T-helper 9 cell (primary cell): ENCODE measurements around the gene SNX20.

Experiments used
- DNase-seq: peaks from one replicate; pipeline ENCODE4 v3.0.0-alpha.2; 2020
- total RNA-seq, 2 donors: gene quantifications; one replicate each; lab custom pipeline; 2026; lab: John Stamatoyannopoulos, UW

SNX20 gene, protein sequence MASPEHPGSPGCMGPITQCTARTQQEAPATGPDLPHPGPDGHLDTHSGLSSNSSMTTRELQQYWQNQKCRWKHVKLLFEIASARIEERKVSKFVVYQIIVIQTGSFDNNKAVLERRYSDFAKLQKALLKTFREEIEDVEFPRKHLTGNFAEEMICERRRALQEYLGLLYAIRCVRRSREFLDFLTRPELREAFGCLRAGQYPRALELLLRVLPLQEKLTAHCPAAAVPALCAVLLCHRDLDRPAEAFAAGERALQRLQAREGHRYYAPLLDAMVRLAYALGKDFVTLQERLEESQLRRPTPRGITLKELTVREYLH
- total RNA-seq = 43.9 to 143 reads per million in 2 donors

DNA sequence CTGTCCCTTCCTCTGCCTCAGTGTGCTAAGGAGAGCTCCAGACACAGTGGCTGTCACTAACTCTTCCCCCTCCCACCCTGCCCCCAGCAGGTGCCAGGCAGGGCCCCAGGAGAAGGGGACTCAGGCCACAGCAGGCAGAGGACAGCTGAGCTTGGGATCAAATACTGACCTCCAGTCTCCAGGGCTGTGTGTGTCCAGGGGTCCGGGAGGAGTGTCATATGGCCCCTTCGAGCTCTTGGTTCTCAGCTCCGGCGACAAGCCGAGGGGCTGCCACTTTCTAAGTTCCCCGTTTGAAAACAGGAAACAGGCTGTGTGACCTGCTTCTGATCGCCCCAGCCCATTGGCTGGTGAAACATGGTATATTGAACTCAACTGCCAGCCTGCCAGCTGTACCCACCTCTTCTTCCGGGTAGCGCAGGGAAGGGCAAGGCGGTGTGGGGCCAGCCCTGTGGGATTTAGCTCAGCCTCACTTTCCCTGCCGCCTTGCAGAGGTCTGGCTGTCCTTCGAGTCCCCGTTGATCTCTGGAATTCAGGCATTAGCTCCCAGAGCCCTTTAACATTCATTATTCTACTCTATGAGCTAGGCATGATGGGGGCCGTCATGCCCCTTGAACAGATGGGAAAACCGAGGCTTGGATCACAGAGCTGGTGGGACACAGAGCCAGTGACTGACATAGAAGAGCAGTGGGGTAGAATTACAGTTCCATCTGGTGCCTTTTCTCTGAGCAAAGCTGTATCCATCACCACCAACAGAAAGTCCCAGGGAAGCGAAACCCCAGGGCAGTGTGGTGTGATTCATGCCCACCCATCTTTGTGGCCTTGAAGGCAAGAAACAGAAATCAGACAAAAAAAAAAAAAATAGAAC is at the start of gene SNX20:
Gene SNX20, minus strand, starts transcription at position 292 of the 865 bp plus-strand sequence. CDS start 3,786 bp downstream, outside the sequence.
- peak; percentile 49 for DNase-seq

GRCh38 chr16:50724306-50724705 is 43.2 kb upstream of the SNX20 start:
- no peak for DNase-seq

GRCh38 chr16:50722960-50723359 is 41.8 kb upstream of the SNX20 start:
- no peak for DNase-seq

GRCh38 chr16:50722405-50722737 is 41.3 kb upstream of the SNX20 start:
- no peak for DNase-seq

DNA sequence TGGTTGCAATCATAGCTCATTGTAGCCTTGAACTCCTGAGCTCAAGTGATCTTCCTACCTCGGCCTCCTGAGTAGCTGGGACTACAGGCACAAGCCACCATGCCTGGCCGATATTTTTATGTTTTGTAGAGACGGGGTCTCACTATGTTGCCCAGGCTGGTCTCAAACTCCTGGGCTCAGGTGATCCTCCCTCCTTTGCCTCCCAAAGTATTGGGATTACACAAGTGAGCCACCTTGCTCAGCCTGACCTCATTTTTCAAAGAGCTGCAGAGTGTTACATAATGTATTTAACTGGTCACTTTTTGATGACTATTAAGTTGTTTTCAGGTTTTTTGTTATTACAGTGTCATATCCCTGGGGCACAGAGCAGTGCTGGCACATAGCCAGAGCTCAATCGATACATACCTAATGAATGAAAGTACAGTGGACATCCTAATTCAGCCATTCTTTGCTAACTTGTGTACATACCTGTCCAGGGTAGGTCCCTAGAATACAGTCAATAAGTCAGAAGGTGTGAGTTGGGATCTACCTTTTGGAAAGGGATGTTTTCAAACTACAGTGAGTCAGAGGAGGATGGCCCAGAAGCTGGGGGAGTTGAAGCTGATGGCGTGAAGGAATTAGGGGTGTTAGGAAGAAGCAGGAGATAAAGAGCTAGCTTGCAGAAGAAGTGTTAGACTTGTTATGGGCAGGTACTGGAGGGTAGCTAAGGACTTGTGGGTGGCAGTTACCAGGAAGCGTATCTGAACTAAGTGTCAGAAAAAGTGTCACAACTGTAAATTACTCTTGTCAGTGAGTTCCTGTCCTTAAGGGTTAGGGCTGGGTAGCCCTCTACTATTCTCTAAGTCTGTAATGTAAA is 40.7 kb upstream of the SNX20 start:
- no peak for DNase-seq

DNA sequence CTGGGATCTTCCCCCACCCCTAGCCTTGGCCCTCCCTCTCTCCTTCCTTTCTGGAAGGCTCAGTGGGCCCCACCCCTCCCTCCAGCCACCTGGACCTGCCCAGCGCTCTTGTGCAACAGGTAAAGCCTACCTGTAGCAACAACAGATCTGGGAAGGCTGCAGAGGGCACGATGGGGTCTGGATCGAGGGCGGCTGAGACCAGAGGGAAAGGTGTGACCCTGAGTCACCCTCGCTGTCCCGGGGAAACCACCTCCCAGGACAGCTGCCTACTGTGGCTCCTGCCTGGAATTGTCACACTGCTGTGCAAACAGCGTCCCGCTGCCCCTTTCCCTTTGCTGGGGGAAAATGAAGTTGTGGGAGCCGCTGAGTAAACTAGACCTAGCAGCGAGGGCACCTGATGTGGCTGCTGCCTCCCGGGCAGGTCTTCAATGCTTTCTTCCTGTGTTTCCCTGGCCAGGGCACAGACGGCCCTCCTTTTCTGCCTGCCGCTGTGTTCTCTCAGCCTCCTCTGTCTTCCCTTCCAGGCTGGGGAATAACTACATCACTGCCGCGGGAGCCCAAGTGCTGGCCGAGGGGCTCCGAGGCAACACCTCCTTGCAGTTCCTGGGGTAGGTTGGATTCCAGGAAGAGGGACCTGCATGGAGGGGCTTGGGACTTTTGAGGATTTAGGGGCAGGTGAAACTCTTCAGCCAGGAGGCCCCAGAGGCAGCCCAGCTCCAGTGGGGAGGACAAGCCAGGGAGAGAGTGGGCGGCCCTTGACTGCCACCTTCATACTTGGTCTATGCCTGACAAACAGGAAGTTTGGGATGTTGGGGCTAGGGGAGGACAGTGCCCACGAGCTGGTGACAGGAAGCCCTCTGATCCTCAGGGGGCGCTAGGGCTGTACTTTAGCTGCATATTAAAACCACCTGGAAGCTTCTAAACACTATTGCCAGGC is 38.6 kb upstream of the SNX20 start:
- DNase-seq = no peak

- DNase-seq = no peak
Observed at GRCh38 chr16:50718761-50719400, 37.8 kb upstream of the SNX20 start.

- no peak for DNase-seq
Observed at GRCh38 chr16:50718061-50718760, 37.1 kb upstream of the SNX20 start.

DNA sequence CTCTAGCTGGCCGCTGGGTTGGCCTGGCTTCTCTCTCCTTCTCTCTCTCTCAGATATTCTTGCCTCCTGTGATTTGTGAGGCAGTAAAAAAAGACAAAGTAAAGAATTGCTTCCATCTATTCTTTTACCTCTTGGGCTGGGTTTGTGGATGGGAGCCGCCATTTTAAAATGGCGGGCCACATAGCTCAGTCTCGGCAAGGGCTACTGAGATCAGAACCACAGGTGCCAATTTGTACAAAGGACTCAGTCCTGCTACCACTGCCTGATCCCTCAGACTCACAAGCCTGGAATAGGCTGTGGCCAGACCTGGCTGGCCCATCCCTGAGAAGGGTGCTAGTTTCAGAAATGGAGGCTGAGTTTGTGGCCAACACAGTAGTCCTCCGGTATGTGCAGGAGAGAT is 36.4 kb upstream of the SNX20 start:
- DNase-seq = no peak

DNA sequence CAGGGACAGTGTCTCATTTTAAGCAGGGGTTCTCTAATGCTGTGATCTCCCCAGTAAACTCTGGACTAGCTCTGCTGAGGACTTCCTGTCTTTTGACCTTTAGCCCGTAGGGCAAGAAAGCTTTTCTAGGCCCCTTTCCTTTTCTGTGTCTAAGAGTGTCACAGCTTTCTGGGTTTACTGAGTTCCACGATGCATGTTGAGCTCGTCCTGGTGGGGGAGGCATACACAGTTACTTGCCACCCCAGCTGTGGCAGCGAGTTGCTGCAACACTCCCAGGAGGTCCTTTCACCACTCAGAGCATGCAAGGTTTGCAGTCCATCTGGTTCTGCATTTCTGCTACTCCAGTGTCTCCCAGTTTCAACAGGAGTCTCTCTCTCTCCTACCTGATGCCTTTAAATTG is 36.0 kb upstream of the SNX20 start:
- DNase-seq = no peak

DNA sequence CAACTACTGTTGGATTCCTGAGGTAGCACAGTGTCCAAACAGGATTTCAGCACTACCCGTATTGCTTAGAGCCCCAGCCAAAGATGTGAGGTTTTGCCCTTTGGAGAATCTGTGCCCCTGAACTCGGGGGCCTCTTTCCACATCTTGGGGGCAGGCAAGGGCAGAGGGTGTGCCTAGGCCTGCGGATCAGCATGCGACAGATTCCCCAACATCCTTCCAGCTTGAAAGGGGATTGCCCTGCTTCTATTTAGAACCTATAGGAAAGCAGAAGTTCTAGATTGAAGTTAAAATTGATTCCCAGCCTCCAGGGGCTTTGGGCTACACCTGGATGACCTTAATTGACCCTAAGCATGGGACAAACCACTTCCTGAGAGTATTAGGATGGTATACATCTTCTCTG is 31.8 kb upstream of the SNX20 start:
- DNase-seq = no peak

DNA sequence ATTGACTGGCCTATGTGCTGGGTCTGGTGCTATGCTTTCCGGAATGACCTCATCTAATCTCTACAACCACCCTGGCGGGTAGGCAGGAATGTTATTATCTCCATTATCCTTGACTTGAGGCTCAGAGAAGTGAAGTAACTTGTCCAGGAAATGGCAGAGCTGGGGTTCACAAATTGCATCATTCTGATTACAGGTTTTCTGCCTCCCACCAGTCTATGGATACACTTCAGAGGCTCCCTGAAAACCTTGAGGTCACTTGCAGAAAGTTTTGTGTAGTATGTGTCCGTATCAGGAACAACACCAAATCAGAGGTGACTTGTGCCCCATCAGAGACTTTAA is 31.4 kb upstream of the SNX20 start:
- DNase-seq = no peak

- no peak for DNase-seq
Observed at GRCh38 chr16:50711862-50712559, 30.9 kb upstream of the SNX20 start.

DNA sequence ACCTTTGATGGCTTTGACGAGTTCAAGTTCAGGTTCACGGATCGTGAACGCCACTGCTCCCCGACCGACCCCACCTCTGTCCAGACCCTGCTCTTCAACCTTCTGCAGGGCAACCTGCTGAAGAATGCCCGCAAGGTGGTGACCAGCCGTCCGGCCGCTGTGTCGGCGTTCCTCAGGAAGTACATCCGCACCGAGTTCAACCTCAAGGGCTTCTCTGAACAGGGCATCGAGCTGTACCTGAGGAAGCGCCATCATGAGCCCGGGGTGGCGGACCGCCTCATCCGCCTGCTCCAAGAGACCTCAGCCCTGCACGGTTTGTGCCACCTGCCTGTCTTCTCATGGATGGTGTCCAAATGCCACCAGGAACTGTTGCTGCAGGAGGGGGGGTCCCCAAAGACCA is 29.9 kb upstream of the SNX20 start:
- no peak for DNase-seq

- DNase-seq = no peak
Observed at GRCh38 chr16:50709980-50710379, 28.9 kb upstream of the SNX20 start.

DNA sequence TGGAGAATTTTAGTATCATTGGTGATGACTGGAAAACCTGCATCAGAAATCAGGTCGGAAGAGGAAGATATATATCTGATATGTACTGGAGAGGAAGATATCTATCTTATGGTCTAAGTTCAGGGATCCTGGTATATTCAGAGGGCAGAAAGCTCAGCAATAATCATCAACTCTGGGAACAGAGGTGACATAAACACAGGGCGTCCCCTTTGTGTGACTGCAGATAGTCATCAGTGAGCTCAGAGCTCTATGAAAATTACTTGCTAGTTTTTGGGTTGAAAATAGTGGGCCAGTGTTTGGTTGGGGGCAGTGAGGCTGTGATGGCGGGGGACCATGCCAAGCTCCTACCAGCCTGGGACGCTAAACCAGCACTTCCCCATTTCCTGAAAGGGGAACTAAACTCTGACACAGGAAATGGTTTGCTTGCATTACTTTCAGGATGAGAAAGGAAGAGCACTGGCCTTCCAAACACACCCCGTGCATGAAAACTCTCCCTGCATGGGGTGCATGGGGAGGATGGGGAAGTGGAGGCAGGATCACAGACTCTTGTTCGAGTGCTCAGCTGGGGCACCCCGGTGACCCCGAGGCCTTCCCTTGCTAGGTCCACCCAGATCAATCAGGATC is 28.1 kb upstream of the SNX20 start:
- DNase-seq = no peak

GRCh38 chr16:50708373-50709060 is 27.4 kb upstream of the SNX20 start:
- no peak for DNase-seq

DNA sequence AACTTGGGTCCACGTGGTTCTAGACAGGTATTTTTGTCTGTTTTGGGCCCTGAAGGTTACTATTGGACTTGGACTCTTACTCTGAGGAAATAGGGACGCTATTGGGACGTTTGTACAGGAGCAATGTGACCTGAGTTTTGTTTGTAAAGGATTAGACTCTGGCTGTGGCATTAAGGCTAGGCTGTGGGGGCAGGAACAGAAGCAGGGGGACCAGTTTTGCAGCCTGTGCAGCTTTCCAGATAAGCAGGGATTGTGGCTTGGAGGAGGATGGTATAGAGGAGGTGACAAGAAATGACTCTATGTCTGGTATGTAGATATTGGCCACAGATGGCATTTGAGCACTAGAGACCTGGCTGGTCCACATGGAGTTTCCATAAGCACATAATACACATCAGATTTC is 25.1 kb upstream of the SNX20 start:
- no peak for DNase-seq

- DNase-seq = no peak
Observed at GRCh38 chr16:50705436-50706110, 24.5 kb upstream of the SNX20 start.
